Ishikawa (cell line): ENCODE data around the gene SPTSSB.

Experiments
- CEBPB ChIP-seq: IDR thresholded peaks from 2 replicates; pipeline ENCODE4 v1.6.1; 2012
- CREB1 ChIP-seq: IDR thresholded peaks from 2 replicates; pipeline ENCODE4 v1.6.1; 2012; ENCODE audit warnings: low read depth
- EGR1 ChIP-seq: IDR thresholded peaks from 2 replicates; pipeline ENCODE4 v1.6.1; 2012
- EP300 ChIP-seq: IDR thresholded peaks from 2 replicates; pipeline ENCODE4 v1.6.1; 2012; ENCODE audit warnings: borderline replicate concordance
- FOXM1 ChIP-seq: IDR thresholded peaks from 2 replicates; pipeline ENCODE4 v1.6.1; 2012; ENCODE audit warnings: low read depth, borderline replicate concordance
- NFIC ChIP-seq: IDR thresholded peaks from 2 replicates; pipeline ENCODE4 v1.6.1; 2012
- RAD21 ChIP-seq: IDR thresholded peaks from 2 replicates; pipeline ENCODE4 v1.6.1; 2012; ENCODE audit warnings: low read depth
- TAF1 ChIP-seq: IDR thresholded peaks from 2 replicates; pipeline ENCODE4 v1.6.1; 2012; ENCODE audit warnings: low read depth, mild to moderate bottlenecking
- TCF12 ChIP-seq: IDR thresholded peaks from 2 replicates; pipeline ENCODE4 v1.6.1; 2012; ENCODE audit warnings: low read depth
- TEAD4 ChIP-seq: IDR thresholded peaks from 2 replicates; pipeline ENCODE4 v1.6.1; 2012
- YY1 ChIP-seq: IDR thresholded peaks from 2 replicates; pipeline ENCODE4 v1.6.1; 2012; ENCODE audit warnings: low read depth
- ZBTB7A ChIP-seq: IDR thresholded peaks from 2 replicates; pipeline ENCODE4 v1.6.1; 2012; ENCODE audit warnings: low read depth
- TF ChIP-seq, protein P1 (sequence below): IDR thresholded peaks from 2 replicates; pipeline ENCODE4 v1.6.1; 2012; ENCODE audit warnings: low read depth, mild to moderate bottlenecking
- TF ChIP-seq, protein P2 (sequence below): IDR thresholded peaks from 2 replicates; pipeline ENCODE4 v1.6.1; 2012
- TF ChIP-seq, protein P3 (sequence below): IDR thresholded peaks from 2 replicates; pipeline ENCODE4 v1.6.1; 2012

SPTSSB gene

DNA sequence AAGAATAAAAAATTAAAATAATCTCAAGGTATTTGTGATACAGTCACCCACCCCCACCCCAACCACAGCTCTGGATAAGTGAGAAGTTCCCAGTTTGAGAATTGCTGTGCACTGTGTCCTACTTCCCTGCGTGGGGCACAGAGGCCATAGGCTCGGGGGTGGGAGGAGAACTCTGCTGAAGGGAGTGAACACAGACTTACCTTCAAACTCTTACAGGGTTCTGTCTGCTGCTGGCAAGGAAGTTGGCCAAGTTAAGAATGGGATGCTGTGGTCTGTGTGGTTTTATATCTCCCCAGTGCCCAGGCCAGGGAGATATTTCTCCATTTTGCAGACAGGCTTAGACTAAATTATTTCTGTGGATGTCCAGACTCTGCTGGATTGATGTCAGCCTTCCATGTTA lies 37.6 kb downstream of the SPTSSB start:
- TF ChIP-seq CREB1 (no peak), ZBTB7A (no peak), EP300 (no peak), EGR1 (no peak), YY1 (no peak), TCF12 (no peak), TEAD4 (no peak), CEBPB (no peak), NFIC (no peak), TAF1 (no peak)
- TF ChIP-seq, protein P1, sequence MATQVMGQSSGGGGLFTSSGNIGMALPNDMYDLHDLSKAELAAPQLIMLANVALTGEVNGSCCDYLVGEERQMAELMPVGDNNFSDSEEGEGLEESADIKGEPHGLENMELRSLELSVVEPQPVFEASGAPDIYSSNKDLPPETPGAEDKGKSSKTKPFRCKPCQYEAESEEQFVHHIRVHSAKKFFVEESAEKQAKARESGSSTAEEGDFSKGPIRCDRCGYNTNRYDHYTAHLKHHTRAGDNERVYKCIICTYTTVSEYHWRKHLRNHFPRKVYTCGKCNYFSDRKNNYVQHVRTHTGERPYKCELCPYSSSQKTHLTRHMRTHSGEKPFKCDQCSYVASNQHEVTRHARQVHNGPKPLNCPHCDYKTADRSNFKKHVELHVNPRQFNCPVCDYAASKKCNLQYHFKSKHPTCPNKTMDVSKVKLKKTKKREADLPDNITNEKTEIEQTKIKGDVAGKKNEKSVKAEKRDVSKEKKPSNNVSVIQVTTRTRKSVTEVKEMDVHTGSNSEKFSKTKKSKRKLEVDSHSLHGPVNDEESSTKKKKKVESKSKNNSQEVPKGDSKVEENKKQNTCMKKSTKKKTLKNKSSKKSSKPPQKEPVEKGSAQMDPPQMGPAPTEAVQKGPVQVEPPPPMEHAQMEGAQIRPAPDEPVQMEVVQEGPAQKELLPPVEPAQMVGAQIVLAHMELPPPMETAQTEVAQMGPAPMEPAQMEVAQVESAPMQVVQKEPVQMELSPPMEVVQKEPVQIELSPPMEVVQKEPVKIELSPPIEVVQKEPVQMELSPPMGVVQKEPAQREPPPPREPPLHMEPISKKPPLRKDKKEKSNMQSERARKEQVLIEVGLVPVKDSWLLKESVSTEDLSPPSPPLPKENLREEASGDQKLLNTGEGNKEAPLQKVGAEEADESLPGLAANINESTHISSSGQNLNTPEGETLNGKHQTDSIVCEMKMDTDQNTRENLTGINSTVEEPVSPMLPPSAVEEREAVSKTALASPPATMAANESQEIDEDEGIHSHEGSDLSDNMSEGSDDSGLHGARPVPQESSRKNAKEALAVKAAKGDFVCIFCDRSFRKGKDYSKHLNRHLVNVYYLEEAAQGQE = no peak
- TF ChIP-seq, protein P2, sequence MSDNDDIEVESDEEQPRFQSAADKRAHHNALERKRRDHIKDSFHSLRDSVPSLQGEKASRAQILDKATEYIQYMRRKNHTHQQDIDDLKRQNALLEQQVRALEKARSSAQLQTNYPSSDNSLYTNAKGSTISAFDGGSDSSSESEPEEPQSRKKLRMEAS = no peak

DNA sequence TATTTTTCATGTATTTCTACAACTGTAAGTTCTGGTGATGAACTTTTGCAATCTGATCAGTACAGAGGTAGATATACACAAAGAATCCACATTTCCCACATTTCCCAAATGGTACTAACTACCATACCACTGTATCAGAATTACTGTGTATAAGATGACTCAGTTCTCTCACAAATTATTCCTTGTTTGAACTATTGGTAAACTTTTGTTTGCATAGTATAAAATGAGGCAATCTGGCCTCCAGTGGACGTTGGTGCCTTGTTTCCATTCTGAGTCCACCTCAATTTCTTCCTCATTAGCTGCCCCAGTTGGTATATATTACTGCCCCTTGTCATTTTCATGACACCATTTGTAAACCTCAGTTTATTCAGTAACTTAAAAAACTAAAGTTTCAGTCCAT lies 38.5 kb downstream of the SPTSSB start:
- TF ChIP-seq, protein P3, sequence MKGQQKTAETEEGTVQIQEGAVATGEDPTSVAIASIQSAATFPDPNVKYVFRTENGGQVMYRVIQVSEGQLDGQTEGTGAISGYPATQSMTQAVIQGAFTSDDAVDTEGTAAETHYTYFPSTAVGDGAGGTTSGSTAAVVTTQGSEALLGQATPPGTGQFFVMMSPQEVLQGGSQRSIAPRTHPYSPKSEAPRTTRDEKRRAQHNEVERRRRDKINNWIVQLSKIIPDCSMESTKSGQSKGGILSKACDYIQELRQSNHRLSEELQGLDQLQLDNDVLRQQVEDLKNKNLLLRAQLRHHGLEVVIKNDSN = no peak
- TF ChIP-seq TCF12 = no peak
- TF ChIP-seq NFIC = no peak
- no peak for TF ChIP-seq YY1

DNA sequence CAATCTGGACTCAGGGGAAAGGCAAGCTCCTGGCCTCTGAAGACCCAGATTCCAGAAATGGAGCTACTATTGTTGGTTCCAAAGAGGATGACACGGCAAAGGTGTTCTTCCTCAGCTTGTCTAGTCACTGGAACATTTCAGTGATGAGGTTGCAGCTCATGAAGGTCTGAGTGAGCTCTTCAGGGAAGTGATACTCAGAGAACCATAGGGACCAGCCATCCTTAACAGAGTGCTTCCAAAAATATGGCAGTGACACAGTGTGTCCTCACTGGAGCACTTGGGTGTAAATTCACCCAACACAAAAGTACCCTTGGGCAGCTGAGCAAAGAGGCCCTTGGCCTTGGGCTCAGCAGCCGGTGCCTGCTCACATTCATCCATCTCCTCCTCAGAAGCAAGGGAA lies 46.3 kb downstream of the SPTSSB start:
- TF ChIP-seq, protein P2 = no peak
- TF ChIP-seq RAD21 (no peak), FOXM1 (no peak), NFIC (no peak)

DNA sequence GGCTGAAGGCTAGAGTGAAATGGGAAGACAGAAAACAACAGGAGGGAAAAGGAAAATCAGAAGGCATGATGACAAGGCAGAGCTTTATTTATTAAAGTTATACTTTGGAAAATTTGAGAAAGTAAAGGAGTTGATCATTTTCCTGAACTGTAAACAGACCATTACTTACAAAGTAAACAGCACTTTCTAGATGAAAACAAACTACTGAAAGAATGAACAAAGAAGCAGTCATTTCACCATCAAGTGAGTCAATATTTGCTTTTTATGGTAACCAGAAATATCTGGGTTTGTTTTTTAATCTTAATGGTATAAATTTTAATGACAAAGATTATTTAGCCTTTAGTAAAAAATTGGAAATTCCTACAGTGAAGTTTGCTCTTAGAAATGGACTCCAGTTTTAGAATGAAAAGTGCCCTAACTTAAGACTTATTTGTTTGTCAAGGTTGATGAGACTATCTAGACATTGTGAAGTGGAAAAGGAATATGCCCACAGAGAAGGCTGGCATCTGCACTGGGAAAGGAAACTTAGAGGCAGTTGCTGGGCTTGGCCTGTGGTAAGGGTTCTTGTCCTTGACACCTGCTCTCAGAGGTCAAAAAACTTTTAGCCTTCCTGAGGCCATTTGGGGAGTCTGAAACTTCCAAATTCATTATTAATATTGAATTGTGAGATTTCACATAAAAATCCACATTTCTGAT lies 47.2 kb downstream of the SPTSSB start:
- TF ChIP-seq TAF1 (no peak), TCF12 (no peak), YY1 (no peak), RAD21 (no peak), CEBPB (no peak), FOXM1 (no peak)
- TF ChIP-seq, protein P1 = no peak
- TF ChIP-seq, protein P2 = no peak
- TF ChIP-seq, protein P3 = no peak

DNA sequence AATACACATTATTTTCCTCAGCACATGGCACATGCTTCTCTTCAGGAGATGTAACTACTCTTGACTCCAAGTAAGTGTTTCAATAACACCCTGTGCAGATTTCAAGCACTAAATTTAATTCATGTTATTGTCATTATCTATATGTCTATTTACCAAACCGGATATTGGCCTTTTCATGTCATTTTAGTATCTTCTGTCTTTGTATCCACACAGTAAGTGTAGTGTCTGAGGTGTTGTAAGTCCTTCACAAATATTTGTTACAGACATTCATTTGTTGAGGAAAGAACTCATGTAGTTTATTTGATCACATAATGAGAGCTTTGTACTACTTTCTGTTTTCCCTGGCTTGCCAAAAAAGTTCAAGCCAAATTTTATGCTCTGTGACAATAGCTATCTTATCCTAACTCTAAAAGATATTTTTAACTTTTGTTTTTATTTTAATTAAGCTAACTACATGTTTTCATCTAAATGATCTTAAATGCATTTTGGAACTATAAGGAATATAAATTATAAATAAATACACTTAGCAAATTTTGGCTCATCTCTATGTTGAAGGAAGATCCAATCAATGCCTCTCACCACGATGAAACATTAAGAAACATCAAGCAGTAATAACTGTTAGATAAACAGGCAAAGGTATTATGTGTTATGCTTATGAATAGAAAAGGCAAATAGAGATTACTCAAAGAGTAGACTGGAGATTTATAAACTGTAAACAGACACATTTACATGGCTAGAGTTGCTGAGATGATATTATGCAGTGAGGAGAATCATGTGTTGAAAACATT lies 48.3 kb downstream of the SPTSSB start:
- TF ChIP-seq YY1 (no peak), TAF1 (no peak), CEBPB (no peak), NFIC (no peak), RAD21 (no peak), TCF12 (no peak), EGR1 (no peak), EP300 (no peak), FOXM1 (no peak), TEAD4 (no peak), ZBTB7A (no peak), CREB1 (no peak)
- TF ChIP-seq, protein P2 = no peak
- TF ChIP-seq, protein P3 = no peak
- TF ChIP-seq, protein P1 = no peak
